GM18868 (cell line): Measurements from ENCODE around the gene SLC25A48.

Experiments used
- ATAC-seq: cut with Tn5 transposase; IDR thresholded peaks from one replicate; pipeline ENCODE4 v1.9.1; 2021; ENCODE audit warnings: mild to moderate bottlenecking, moderate library complexity; ENCODE audit not compliant: unreplicated experiment

SLC25A48 gene

GRCh38 chr5:135834639-135835529 lies at the start of gene SLC25A48:
Gene SLC25A48, plus strand, starts transcription at chr5:135834663. Its CDS starts 185 bp downstream, at chr5:135834848.
- no peak for ATAC-seq

DNA sequence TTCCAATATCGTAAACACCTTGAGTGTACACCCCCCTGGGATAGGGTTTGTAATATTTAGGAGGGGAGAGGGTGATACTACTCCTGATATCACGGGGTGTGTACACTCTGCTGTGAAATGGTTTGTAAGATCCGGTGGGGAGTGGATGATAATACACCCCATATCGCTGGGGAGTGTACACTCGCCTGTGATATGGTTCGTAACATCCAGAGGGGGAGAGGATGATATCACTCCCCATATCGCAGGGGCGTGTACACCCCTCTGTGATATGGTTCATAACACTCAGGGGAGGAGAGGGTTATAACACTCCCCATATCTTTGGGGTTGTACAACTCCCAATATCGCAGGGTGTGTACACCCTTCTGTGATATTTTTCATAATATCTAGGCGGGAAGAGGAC lies 33.8 kb upstream of the SLC25A48 start:
- ATAC-seq, result no peak

DNA sequence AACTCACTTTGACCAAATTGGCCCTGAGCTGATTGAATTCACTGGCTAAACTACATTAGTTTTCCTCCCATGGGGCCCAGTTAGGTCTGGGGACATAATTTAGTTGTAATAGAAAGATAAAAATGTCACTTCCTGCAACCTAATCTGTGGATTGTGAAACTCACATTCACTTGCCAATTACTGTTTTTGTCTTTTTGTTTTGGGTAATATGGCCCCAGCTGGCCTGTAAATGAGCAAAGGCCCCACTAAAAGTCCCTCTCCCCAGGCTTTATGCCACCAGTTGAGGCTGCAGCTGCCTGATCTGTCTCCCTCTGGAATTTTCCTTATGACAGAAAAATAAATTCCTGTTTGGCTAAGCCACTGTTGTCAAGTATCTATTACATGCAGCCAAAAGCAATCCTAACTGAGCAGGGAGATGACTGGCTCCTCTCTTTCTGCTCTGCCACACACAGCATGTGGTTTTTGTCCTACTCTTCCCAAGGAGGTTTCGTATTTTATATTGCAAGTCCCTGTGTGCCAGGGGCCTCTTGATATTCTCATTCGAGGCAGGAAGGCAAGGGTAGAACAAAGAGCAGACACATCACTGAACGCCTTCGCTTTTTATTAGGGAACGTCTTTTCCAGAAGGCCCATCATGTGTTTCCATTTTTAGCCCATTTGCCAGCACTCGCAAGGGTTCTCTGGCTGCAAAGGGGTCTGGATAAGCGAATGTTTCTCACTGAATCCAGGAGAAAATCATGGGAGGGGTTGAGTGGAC lies 24.1 kb upstream of the SLC25A48 start:
- ATAC-seq, result no peak

DNA sequence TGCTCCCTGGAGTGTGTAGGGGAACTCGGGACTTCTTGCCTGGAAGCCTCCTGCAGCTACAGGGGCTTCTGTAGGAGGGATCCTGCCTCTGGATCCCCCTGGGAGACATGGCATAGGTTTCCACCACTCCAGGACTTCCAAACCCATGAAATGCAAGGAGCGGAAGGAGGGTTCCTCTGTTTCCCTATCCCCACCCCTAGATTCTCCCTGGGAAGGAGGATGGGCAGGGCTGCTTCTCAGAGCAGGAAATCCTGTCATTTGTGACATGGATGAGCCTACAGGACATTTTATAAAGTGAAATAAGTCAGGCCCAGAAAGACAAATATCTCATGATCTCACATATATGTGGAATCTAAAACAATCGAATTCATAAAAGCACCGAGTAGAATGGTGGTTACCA lies 23.5 kb upstream of the SLC25A48 start:
- ATAC-seq, result no peak

DNA sequence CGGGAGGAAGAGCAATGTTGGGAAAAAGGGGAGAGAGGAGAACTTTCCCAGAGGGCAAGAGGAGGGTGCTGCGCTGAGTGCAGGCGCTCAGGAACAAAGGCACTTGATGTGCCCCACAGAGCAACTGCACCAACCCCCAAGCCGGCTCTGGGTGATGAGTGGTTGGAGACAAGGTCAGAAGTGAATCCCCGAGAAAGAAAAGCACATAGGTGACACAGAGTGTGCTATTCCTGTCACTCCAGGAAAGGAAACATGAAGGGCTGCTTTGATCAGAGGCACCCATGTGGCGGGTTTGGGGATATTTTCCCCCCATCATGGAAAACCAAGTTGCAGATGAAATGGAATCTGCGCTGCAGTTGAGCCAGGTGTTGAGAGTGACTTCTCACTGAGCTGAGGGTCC lies 20.7 kb upstream of the SLC25A48 start:
- ATAC-seq, result no peak

DNA sequence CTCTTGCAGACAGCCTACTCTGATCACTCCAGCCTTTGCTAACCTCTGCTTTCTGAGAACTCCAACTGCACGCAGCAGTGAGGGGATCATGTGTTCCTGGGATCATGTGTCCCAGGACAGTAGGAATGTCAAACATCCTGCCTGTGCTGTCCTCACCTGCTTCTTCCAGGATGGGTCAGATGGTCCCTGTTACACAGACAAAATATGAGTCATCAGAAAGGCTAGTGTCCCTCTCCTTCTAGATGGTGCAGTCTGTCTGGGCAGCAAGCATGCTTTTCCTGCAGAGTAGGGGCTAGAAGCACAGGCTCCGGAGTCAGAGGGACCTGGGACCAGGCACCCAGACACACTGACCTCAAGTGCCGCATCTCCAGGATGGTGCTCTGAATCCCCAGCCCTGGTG lies 20.1 kb upstream of the SLC25A48 start:
- no peak for ATAC-seq

DNA sequence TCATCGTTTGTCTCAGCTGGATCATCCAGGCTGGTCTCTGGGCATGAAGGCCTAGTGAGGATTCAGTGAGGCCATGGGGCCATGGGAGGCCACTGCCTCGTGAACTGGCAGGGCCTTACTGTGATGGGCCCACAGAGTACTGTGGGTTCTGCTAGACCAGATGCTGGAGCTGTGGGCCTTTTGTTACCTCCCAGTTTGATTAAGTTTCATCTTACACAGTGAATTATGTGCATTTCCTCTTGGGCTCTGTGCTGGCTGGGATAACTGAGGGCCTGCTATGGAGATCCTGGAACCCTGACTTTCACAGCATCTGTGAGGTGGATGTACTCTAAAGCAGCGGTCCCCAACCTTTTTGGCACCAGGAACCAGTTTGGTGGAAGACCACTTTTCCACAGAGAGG lies 19.7 kb upstream of the SLC25A48 start:
- no peak for ATAC-seq

GRCh38 chr5:135821061-135821801 lies 13.2 kb upstream of the SLC25A48 start:
- no peak for ATAC-seq

DNA sequence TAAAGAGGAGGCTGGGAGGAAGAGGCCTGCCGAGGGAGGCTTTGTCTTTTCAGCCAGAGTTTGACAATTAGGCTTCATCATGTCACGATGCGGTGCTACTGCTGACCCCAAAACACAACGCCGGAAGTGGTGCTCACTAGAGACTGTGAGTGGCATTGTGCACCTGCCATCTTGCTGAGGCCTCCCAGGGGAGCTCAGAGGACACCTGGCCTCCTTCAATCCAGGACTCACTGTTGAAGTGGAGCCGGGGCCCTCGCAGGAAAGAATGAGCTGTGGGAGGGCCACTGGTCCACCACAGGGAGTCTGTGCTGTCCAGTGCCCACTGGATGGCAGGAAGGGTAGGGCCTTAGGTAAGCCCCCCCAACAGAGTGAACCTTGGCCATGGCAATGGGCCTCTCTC lies 12.7 kb upstream of the SLC25A48 start:
- no peak for ATAC-seq

- ATAC-seq, result no peak
Observed at GRCh38 chr5:135822286-135822685, 12.2 kb upstream of the SLC25A48 start.

- no peak for ATAC-seq
Observed at GRCh38 chr5:135822959-135823358, 11.5 kb upstream of the SLC25A48 start.

GRCh38 chr5:135823881-135824280 lies 10.6 kb upstream of the SLC25A48 start:
- no peak for ATAC-seq

DNA sequence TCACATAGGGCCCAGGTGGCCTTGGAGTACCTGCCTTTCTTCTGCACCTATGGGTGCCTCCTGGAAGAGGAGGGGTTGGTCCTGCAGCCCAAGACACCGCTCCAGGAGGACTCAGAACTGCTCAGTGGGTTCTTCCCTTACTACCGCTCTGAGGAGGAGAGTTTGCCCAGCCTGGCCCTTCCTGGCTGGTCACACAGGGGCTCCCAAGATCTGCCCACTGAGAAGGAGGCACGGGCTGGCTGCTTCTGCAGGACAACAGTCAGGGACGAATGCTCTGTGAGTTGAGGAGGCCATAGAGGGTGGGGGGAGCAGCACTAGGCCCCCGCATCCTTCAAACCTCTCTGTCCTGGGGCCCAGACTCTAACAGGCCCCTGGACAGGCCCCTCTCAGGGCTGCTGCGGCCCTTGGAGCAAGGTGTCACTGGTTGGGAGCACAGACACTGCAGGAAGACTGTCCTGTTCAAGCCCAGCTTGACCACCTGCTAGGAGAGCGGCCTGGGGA lies 9.9 kb upstream of the SLC25A48 start:
- no peak for ATAC-seq

- ATAC-seq, result no peak
Observed at GRCh38 chr5:135825373-135826220, 8.9 kb upstream of the SLC25A48 start.

- no peak for ATAC-seq
Observed at GRCh38 chr5:135826221-135826525, 8.3 kb upstream of the SLC25A48 start.

DNA sequence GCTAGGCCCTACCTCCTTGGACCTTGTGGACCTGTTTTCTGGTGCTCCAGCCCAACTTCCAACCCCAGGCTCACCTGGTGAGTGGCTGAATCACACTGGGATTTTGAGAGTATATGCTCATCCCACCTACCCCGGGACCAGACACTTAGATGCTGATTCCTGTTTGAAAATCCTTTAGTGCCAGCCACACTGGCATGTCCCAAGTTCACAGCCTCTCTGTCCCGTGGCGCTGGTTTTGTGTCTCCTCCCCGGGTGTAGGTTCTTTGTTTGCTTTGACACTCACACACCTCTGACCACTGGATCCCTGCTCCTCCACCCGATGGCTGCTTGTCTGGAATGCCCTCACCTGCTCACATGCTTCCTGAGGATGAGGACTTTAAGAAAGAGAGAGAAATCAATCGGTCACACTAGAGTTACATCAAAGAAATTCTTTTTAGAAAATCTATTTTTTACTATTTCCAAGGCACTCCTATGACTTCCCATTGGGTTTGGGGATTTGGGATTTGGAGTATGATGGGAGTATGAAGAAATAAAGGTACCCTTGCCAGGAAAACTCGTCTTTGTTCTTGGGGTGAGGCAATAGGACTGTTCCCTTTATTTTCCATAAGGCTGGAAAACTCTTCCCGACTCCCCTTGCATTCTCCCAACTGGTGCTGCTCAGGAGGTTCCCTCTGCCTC lies 7.3 kb upstream of the SLC25A48 start:
- no peak for ATAC-seq

- no peak for ATAC-seq
Observed at GRCh38 chr5:135827965-135828781, 6.3 kb upstream of the SLC25A48 start.

GRCh38 chr5:135828782-135829127 lies 5.7 kb upstream of the SLC25A48 start:
- ATAC-seq, result no peak

- no peak for ATAC-seq
Observed at GRCh38 chr5:135829179-135829578, 5.3 kb upstream of the SLC25A48 start.
